GM19397 (cell line): ENCODE data around the gene CAPN3.

Source experiments
- ATAC-seq: cut with Tn5 transposase; IDR thresholded peaks from one replicate; pipeline ENCODE4 v1.9.1; 2021; ENCODE audit warnings: mild to moderate bottlenecking, moderate library complexity; ENCODE audit not compliant: unreplicated experiment

The CAPN3 gene

GRCh38 chr15:42449770-42450424, 90.6 kb downstream of the CAPN3 start:
- ATAC-seq, result no peak

- ATAC-seq, result no peak
Measured at GRCh38 chr15:42450425-42450790, 91.1 kb downstream of the CAPN3 start.

GRCh38 chr15:42453826-42454225, 94.5 kb downstream of the CAPN3 start:
- no peak for ATAC-seq

GRCh38 chr15:42456531-42456930, 97.2 kb downstream of the CAPN3 start:
- no peak for ATAC-seq

GRCh38 chr15:42456971-42457370, 97.7 kb downstream of the CAPN3 start:
- no peak for ATAC-seq

GRCh38 chr15:42457445-42458442, 98.4 kb downstream of the CAPN3 start:
- ATAC-seq, result peak; percentile 88

- no peak for ATAC-seq
Measured at GRCh38 chr15:42461261-42461660, 102.0 kb downstream of the CAPN3 start.
